Measurements from ENCODE around the gene YAP1.

YAP1 gene

DNA sequence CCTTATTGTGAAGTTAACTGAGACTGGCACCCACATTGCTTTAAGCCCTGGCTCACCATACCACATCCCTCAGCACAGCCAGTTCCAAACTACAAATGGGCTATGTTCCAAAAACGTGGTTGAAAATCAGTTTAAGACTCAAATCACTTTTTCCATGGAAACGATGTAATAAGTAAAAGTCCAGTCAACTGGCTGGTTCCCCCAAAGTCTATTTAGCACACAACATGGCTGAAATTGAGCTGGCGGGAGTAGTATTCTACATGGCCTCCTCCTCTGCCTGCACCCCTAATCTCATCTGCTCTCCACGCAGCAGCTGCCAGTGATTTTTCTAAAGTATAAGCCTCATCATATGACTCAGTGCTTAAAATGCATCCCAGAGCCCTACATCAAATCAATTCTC lies 166.1 kb downstream of the YAP1 start:
- DNase-seq (ENCODE audit: insufficient read length, low spot score) (no peak), FAIRE-seq (no peak)
- TF ChIP-seq SPI1 (IDR thresholded peaks at IDR 0.05; ENCODE audit: low read depth, low read length) (no peak), POU2F2 (IDR thresholded peaks at IDR 0.05; ENCODE audit: low read depth, low read length) (no peak), POLR2AphosphoS5 (IDR thresholded peaks at IDR 0.05; ENCODE audit: low read depth, low read length) (no peak)

DNA sequence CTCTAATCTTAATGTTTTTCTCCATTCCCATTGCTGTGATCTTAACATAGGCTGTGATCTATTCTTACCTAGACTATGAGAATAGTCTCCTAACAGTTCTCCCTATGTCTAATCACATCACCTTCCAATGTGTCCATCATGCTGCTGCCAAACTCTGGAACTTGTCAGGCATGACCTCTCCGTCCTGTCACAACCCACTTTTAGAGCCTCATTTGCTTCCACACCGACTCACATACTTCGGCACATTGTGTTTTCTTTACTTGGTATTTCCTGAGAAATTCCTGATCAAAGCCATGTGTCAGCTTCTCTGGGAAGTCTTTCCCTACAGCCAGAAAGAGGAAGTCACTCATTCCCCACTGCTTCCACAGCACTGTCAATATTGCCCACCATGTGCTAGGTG lies 166.5 kb downstream of the YAP1 start:
- no peak for FAIRE-seq

DNA sequence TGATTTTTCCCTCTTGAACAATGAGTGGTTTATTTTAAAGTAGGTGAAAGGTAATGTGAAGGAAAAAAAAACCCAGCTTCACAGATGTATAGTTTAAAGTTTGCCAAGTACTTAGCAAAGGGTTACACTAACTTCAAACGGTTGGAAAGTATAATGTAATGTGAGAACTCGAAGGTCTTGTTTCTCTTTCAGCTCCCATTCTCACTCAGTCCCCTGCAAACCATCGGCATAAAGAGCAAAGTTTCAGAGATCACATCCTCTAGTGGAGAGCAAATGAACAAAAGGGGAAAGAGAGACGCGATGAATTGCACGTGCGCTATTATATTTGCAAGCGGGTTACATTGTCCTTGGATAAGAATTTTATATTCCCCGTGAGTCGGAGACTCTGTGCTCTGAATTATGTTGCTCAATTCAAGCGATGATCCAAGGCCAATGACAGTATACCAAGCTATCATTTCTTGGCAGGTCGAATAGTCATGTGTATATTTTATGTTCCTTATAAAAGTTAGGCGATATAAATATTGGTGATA lies 169.5 kb downstream of the YAP1 start:
- DNase-seq (ENCODE audit: insufficient read length, low spot score), result no peak
- FAIRE-seq, result no peak
- TF ChIP-seq POU2F2 (IDR thresholded peaks at IDR 0.05; ENCODE audit: low read depth, low read length) (no peak), PAX5 (IDR thresholded peaks at IDR 0.05; ENCODE audit: insufficient read depth, low read length, severe bottlenecking) (no peak), POLR2AphosphoS5 (IDR thresholded peaks at IDR 0.05; ENCODE audit: low read depth, low read length) (no peak), TAF1 (IDR thresholded peaks at IDR 0.05; ENCODE audit: low read depth, low read length) (no peak), SPI1 (IDR thresholded peaks at IDR 0.05; ENCODE audit: low read depth, low read length) (no peak), POLR2A (IDR thresholded peaks at IDR 0.05; ENCODE audit: low read depth, low read length) (no peak)

More for the DNA sequence above, 166.5 kb downstream of the YAP1 start:
- no peak for TF ChIP-seq TAF1 (IDR thresholded peaks at IDR 0.05; ENCODE audit: low read depth, low read length)
- no peak for TF ChIP-seq POLR2A (IDR thresholded peaks at IDR 0.05; ENCODE audit: low read depth, low read length)
- TF ChIP-seq POLR2AphosphoS5 (IDR thresholded peaks at IDR 0.05; ENCODE audit: low read depth, low read length), result no peak
- TF ChIP-seq SPI1 (IDR thresholded peaks at IDR 0.05; ENCODE audit: low read depth, low read length), result no peak
- no peak for TF ChIP-seq POU2F2 (IDR thresholded peaks at IDR 0.05; ENCODE audit: low read depth, low read length)
- TF ChIP-seq PAX5 (IDR thresholded peaks at IDR 0.05; ENCODE audit: insufficient read depth, low read length, severe bottlenecking), result no peak
- no peak for DNase-seq (ENCODE audit: insufficient read length, low spot score)

DNA sequence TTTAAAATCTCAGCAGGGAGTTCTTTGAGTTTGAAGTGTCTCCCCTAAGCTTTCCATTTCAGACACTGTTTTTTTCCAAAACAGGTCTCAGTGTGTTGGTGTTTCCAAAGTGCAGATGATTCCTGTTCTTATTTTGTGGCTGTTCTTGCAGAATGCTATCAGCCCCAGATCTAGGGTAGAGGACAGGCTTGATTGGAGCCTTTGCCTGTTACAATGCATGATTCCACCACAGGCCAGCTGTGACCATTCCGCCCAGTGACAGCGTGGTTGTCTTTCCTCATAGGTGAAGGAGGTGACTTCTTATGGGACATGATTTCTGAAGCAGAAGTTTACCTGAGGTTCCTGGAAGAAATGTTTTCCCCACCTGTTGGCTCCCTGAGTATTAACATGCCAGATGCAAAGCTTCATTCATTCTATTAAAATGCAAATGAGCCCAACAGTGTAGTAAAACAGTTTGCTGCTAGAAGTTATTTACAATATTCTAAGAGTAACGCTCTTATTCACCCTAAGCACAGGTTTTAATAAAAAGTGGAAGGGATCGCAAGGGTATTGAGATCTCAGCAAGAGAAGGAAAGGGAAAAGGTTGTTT lies 170.1 kb downstream of the YAP1 start:
- no peak for FAIRE-seq
- no peak for DNase-seq (ENCODE audit: insufficient read length, low spot score)
- TF ChIP-seq TAF1 (IDR thresholded peaks at IDR 0.05; ENCODE audit: low read depth, low read length), result no peak
- no peak for TF ChIP-seq POLR2AphosphoS5 (IDR thresholded peaks at IDR 0.05; ENCODE audit: low read depth, low read length)
- no peak for TF ChIP-seq PAX5 (IDR thresholded peaks at IDR 0.05; ENCODE audit: insufficient read depth, low read length, severe bottlenecking)
- no peak for TF ChIP-seq SPI1 (IDR thresholded peaks at IDR 0.05; ENCODE audit: low read depth, low read length)
- TF ChIP-seq POLR2A (IDR thresholded peaks at IDR 0.05; ENCODE audit: low read depth, low read length), result no peak
- TF ChIP-seq POU2F2 (IDR thresholded peaks at IDR 0.05; ENCODE audit: low read depth, low read length), result no peak
